Erythroblast (primary cell): ENCODE measurements around the gene KRTAP3-1.

ENCODE experiments used
- GATA1 ChIP-seq: IDR thresholded peaks from 2 replicates; pipeline ENCODE4 v1.6.1; 2011; ENCODE audit warnings: low read depth, mild to moderate bottlenecking, control low read depth, low read length, moderate library complexity
- POLR2A ChIP-seq: IDR thresholded peaks from 2 replicates; pipeline ENCODE4 v1.6.1; 2011; ENCODE audit warnings: mild to moderate bottlenecking, low read length

- no peak for TF ChIP-seq POLR2A
- no peak for TF ChIP-seq GATA1
Measured at GRCh38 chr17:41029633-41030245, 20.8 kb upstream of the KRTAP3-1 start, which contains the start of gene KRTAP1-4.
